Astrocyte (in vitro differentiated cells and primary cell): Measurements from ENCODE around the gene DCAF5. TPM values are rescaled to one million over a fixed set of nuclear protein-coding genes. Genes with fewer than 3 reads are reported as not detected.
A peak's percentile ranks its signal among the peaks of the same experiment; 100 is the strongest.

Source experiments
- DNase-seq: peaks from one replicate; pipeline ENCODE4 v3.0.0-alpha.2; 2010; ENCODE audit warnings: low read depth
- FAIRE-seq: peaks from 2 replicates; lab custom pipeline; 2011; peaks lifted over from hg19 to GRCh38; lab: Jason Lieb, UNC
- H2AFZ ChIP-seq: 2 replicates; pipeline ENCODE4 v1.6.0; 2012; ENCODE audit warnings: low read depth, low read length, inconsistent platforms
- H3K27ac ChIP-seq: 2 replicates; pipeline ENCODE4 v1.5.1; 2011; ENCODE audit warnings: low read depth, low read length, inconsistent platforms
- H3K27me3 ChIP-seq: 2 replicates; pipeline ENCODE4 v1.6.0; 2011; ENCODE audit warnings: low read length, inconsistent platforms; ENCODE audit not compliant: insufficient read depth
- H3K36me3 ChIP-seq: 2 replicates; pipeline ENCODE4 v1.5.1; 2011; ENCODE audit warnings: low read length, inconsistent platforms; ENCODE audit not compliant: insufficient read depth
- H3K4me1 ChIP-seq: 2 replicates; pipeline ENCODE4 v1.5.1; 2011; ENCODE audit warnings: low read length, inconsistent platforms; ENCODE audit not compliant: insufficient read depth
- H3K4me2 ChIP-seq: 2 replicates; pipeline ENCODE4 v1.6.0; 2012; ENCODE audit warnings: low read length, inconsistent platforms
- H3K4me3 ChIP-seq: 2 replicates; pipeline ENCODE4 v1.5.1; 2011; ENCODE audit warnings: low read depth, mild to moderate bottlenecking, low read length, inconsistent platforms; ENCODE audit not compliant: insufficient read depth
- H3K79me2 ChIP-seq: 2 replicates; pipeline ENCODE4 v1.6.0; 2012; ENCODE audit warnings: mild to moderate bottlenecking, low read length, inconsistent platforms; ENCODE audit not compliant: insufficient read depth
- H3K9ac ChIP-seq: 2 replicates; pipeline ENCODE4 v1.6.0; 2012; ENCODE audit warnings: mild to moderate bottlenecking, low read length, inconsistent platforms
- H3K9me3 ChIP-seq: 2 replicates; pipeline ENCODE4 v1.5.1; 2012; ENCODE audit warnings: low read depth, mild to moderate bottlenecking, low read length, inconsistent platforms; ENCODE audit not compliant: insufficient read depth
- H4K20me1 ChIP-seq: 2 replicates; pipeline ENCODE4 v1.6.0; 2012; ENCODE audit warnings: low read length, inconsistent platforms; ENCODE audit not compliant: insufficient read depth
- H3K27ac Mint-ChIP-seq: one replicate; pipeline ENCODE4 v1.8.0; 2021; ENCODE audit warnings: mild to moderate bottlenecking, mixed read lengths; ENCODE audit not compliant: unreplicated experiment
- H3K27me3 Mint-ChIP-seq: one replicate; pipeline ENCODE4 v1.8.0; 2021; ENCODE audit warnings: low read depth, mixed read lengths; ENCODE audit not compliant: unreplicated experiment
- H3K36me3 Mint-ChIP-seq: one replicate; pipeline ENCODE4 v1.8.0; 2021; ENCODE audit warnings: low read depth, mixed read lengths; ENCODE audit not compliant: unreplicated experiment
- H3K4me1 Mint-ChIP-seq: one replicate; pipeline ENCODE4 v1.8.0; 2021; ENCODE audit warnings: low read depth, mixed read lengths; ENCODE audit not compliant: unreplicated experiment
- H3K4me3 Mint-ChIP-seq: one replicate; pipeline ENCODE4 v1.8.0; 2021; ENCODE audit warnings: mild to moderate bottlenecking, moderate library complexity, mixed read lengths; ENCODE audit not compliant: unreplicated experiment
- H3K9me3 Mint-ChIP-seq: one replicate; pipeline ENCODE4 v1.8.0; 2021; ENCODE audit warnings: mild to moderate bottlenecking, mixed read lengths; ENCODE audit not compliant: unreplicated experiment
- EZH2 ChIP-seq: IDR thresholded peaks from 2 replicates; pipeline ENCODE4 v1.6.1; 2012; ENCODE audit warnings: mild to moderate bottlenecking, low read length, inconsistent platforms; ENCODE audit not compliant: insufficient read depth
- total RNA-seq: library from RNA; stranded (reverse); gene quantifications from 2 replicates; pipeline ENCODE4 v1.2.1, GENCODE V29; 2021
- TF ChIP-seq, protein P1 (sequence below): IDR thresholded peaks from 2 replicates; pipeline ENCODE4 v1.5.1; 2011; ENCODE audit warnings: low read depth, mild to moderate bottlenecking, inconsistent platforms, low read length, moderate library complexity; ENCODE audit not compliant: insufficient read depth

The DCAF5 gene
- total RNA-seq, 1 donor from 2014 or later, result 54.6 TPM

DNA sequence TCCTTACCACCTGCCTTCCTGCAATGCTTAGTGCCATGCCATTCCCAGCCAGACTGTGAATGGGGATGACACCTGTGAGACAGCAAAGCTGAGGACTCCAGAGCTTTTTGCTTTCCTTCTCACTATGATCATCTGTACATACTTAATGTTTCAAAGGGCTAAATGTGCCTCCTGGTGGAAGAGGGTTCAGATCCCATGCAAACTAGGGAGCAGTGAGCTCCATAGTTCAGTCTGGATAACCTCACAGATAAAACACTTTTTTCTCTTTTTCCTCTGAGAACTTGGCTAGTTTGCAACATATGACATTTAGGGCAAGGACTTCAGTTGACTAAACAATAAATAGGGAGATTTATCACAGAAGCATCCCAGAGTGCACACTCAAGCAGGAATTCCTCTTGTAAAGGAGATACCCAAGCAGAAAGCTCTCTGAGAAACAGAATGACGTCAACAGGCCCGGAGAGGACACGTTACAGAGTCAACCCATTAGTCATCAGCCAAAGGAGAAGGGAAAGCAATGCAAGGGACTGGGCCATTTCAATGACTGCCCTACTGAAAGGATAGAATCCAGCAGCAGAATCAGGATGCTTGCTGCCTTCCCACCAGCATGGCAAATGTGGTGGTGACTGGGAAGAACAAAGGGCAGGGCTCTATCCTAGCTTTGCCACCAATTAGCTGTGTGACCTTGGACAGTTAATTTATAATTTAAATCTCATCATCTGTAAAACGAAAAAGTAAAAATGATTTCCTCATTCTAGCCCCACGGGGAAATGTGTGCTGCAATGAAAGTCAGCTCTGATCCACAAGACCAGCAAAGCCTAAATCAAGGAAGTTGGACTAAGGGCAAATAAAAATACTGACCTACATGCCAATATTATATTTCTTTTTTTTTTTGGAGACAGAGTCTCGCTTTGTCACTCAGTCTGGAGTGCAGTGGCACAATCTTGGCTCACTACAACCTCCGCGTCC is 93.0 kb downstream of the DCAF5 start:
- Mint-ChIP-seq H3K27me3 (no peaks in the 10 kb centered on the region), H3K9me3 (no peaks in the 10 kb centered on the region), H3K4me3 (no peak overlapping the region), H3K4me1 (peaks cover 51% of the 10 kb centered on the region), H3K36me3 (peaks cover 26% of the 10 kb centered on the region), H3K27ac (peak overlapping the region; percentile 92)
- Histone ChIP-seq H3K27me3 (no peaks in the 10 kb centered on the region), H3K27ac (peak overlapping the region; percentile 90), H3K9ac (peak overlapping the region; percentile 62), H3K4me3 (no peak overlapping the region), H3K9me3 (no peaks in the 10 kb centered on the region), H4K20me1 (no peaks in the 10 kb centered on the region), H3K36me3 (peaks cover 8% of the 10 kb centered on the region), H2AFZ (no peak overlapping the region), H3K4me2 (peak overlapping the region; percentile 5), H3K79me2 (peaks cover 5% of the 10 kb centered on the region), H3K4me1 (peaks cover 42% of the 10 kb centered on the region)
- TF ChIP-seq, protein P1, sequence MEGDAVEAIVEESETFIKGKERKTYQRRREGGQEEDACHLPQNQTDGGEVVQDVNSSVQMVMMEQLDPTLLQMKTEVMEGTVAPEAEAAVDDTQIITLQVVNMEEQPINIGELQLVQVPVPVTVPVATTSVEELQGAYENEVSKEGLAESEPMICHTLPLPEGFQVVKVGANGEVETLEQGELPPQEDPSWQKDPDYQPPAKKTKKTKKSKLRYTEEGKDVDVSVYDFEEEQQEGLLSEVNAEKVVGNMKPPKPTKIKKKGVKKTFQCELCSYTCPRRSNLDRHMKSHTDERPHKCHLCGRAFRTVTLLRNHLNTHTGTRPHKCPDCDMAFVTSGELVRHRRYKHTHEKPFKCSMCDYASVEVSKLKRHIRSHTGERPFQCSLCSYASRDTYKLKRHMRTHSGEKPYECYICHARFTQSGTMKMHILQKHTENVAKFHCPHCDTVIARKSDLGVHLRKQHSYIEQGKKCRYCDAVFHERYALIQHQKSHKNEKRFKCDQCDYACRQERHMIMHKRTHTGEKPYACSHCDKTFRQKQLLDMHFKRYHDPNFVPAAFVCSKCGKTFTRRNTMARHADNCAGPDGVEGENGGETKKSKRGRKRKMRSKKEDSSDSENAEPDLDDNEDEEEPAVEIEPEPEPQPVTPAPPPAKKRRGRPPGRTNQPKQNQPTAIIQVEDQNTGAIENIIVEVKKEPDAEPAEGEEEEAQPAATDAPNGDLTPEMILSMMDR, result no peak
- TF ChIP-seq EZH2, result no peak
- peak; percentile 98 for DNase-seq
- FAIRE-seq, result peak; percentile 80

DNA sequence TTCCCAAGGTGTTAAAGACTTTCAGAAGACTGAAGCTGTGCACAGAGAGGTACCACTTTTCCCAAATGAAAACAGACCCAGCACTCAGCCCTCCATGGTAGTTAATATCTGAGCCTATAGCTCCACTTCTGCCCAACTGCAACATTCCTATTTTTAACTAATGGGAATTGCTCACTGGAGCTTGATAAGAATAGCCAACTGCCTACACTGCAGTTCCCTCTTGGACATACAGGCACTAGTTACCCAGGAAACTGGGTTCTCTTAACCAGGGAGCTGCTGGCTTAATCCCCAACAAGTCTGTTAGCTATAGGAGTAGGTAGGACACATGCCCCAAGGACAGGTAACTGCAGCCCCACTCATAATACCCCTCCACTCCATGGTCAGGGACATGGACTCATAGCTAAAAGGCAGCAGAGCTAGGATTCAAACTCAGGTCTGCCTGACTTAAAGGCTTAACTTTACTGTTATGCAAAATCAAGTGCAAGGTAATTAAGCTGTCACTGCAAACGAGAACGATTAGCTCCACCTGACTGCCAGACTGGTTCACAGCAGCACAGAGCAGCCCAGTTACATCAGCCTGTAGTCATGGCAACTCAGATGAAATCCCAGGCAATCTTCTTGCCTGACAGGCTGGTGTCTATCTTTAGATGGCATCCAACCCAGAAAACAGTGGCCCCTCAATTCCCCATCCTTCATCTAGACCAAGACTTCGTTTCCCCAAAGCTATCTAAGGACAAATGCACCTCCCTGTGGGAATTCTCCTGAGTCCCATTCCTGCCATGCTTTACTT is 96.7 kb downstream of the DCAF5 start:
- H3K27me3 ChIP-seq, result no peaks in the 10 kb centered on the region
- H3K4me2 ChIP-seq, result peak overlapping the region; percentile 50
- Mint-ChIP-seq H3K27me3 (no peaks in the 10 kb centered on the region), H3K36me3 (peaks cover 39% of the 10 kb centered on the region), H3K4me1 (peaks cover 73% of the 10 kb centered on the region), H3K27ac (peak overlapping the region; percentile 100), H3K9me3 (no peaks in the 10 kb centered on the region), H3K4me3 (no peak overlapping the region)
- H3K36me3 ChIP-seq, result peaks cover 17% of the 10 kb centered on the region
- H3K9me3 ChIP-seq, result no peaks in the 10 kb centered on the region
- DNase-seq, result no peak
- H4K20me1 ChIP-seq, result no peaks in the 10 kb centered on the region
- FAIRE-seq, result no peak
- no peak overlapping the region for H2AFZ ChIP-seq
- peak overlapping the region; percentile 6 for H3K4me3 ChIP-seq
- H3K79me2 ChIP-seq, result peaks cover 21% of the 10 kb centered on the region
- H3K4me1 ChIP-seq, result peaks cover 51% of the 10 kb centered on the region
- TF ChIP-seq, protein P1, result no peak
- TF ChIP-seq EZH2, result no peak
- peak overlapping the region; percentile 83 for H3K27ac ChIP-seq
- peak overlapping the region; percentile 63 for H3K9ac ChIP-seq
